SK-N-SH (cell line): ENCODE results near the gene NUFIP1. TPM values are rescaled to one million over a fixed set of nuclear protein-coding genes. Genes with fewer than 3 reads are reported as not detected.

Experiments used
- CTCF ChIA-PET: fragments of 300-600, 350-600 bp; formaldehyde crosslinking; extraction: SDS; loops from one replicate; lab custom pipeline; 2021; lab: Yijun Ruan, JAX
- POLR2A ChIA-PET: fragments of 350-600 bp; sonication (Branson Sonifier 250); formaldehyde crosslinking; extraction: SDS; loops from one replicate; lab custom pipeline; 2020; ENCODE audit warnings: antibody characterized with exemption, inconsistent platforms; lab: Yijun Ruan, JAX
- DNase-seq: peaks from one replicate; pipeline ENCODE4 v3.0.0; 2012
- H2AFZ ChIP-seq: fragments of 200-600 bp; sonication (generic); 2 replicates; pipeline ENCODE4 v1.8.1; 2016; ENCODE audit warnings: antibody characterized with exemption, mild to moderate bottlenecking, low read depth
- H3F3A ChIP-seq: fragments of 200-600 bp; sonication (generic); replicated peaks from 2 replicates; pipeline ENCODE3; 2016; ENCODE audit warnings: antibody characterized with exemption, mild to moderate bottlenecking; ENCODE audit not compliant: insufficient read depth
- H3K27ac ChIP-seq, 2 experiments: fragments of 200-500 bp in 1 of 2; fragments of 200-600 bp in 1 of 2; sonication (Bioruptor generic) in 1 of 2; sonication (generic), shearing (Covaris generic) in 1 of 2; 2 replicates each; pipeline versions ENCODE4 v1.5.1 to v1.6.1; 2014 to 2016; ENCODE audit warnings: low read depth in 2 of 2, inconsistent platforms in 1 of 2, low read length in 1 of 2, mild to moderate bottlenecking in 1 of 2, mixed read lengths in 1 of 2
- H3K27me3 ChIP-seq: fragments of 200-600 bp; sonication (generic), shearing (Covaris generic); 2 replicates; pipeline ENCODE4 v1.6.1; 2016; ENCODE audit warnings: mixed run types; ENCODE audit not compliant: insufficient read depth
- H3K36me3 ChIP-seq, 2 experiments: fragments of 200-500 bp in 1 of 2; fragments of 200-600 bp in 1 of 2; sonication (Bioruptor generic) in 1 of 2; sonication (generic) in 1 of 2; replicated peaks in 1 of 2; 2 replicates each; pipeline versions ENCODE3 to v1.5.1; 2014 to 2016; ENCODE audit warnings: low read length in 1 of 2, mild to moderate bottlenecking in 1 of 2; ENCODE audit not compliant: insufficient read depth in 2 of 2, control insufficient read depth in 1 of 2
- H3K4me1 ChIP-seq, 2 experiments: fragments of 200-500 bp in 1 of 2; fragments of 200-600 bp in 1 of 2; sonication (Bioruptor generic) in 1 of 2; sonication (generic), shearing (Covaris generic) in 1 of 2; 2 replicates each; pipeline versions ENCODE4 v1.5.1 to v1.6.1; 2014 to 2016; ENCODE audit warnings: low read depth in 1 of 2, low read length in 1 of 2, mixed run types in 1 of 2; ENCODE audit not compliant: insufficient read depth in 2 of 2, control insufficient read depth in 1 of 2
- H3K4me2 ChIP-seq: fragments of 200-600 bp; sonication (generic), shearing (Covaris generic); 2 replicates; pipeline ENCODE4 v1.6.1; 2017; ENCODE audit warnings: mixed run types
- H3K4me3 ChIP-seq, 2 experiments: fragments of 200-500 bp in 1 of 2; fragments of 200-600 bp in 1 of 2; sonication (Bioruptor generic) in 1 of 2; sonication (generic), shearing (Covaris generic) in 1 of 2; 2 replicates each; pipeline versions ENCODE4 v1.5.1 to v1.8.1; 2014 to 2016; ENCODE audit warnings: low read depth in 2 of 2, inconsistent platforms in 1 of 2, low read length in 1 of 2, mild to moderate bottlenecking in 1 of 2, mixed read lengths in 1 of 2, moderate library complexity in 1 of 2
- H3K79me2 ChIP-seq: fragments of 200-600 bp; sonication (generic); 2 replicates; pipeline ENCODE4 v1.8.1; 2017; ENCODE audit warnings: mild to moderate bottlenecking; ENCODE audit not compliant: insufficient read depth
- H3K9ac ChIP-seq: fragments of 200-600 bp; sonication (generic); 2 replicates; pipeline ENCODE4 v1.6.1; 2017; ENCODE audit warnings: mixed run types
- H3K9me2 ChIP-seq: fragments of 200-600 bp; sonication (generic); 2 replicates; pipeline ENCODE4 v1.6.1; 2017; ENCODE audit warnings: mixed run types
- H3K9me3 ChIP-seq: fragments of 200-600 bp; sonication (generic); 2 replicates; pipeline ENCODE4 v1.6.1; 2017; ENCODE audit warnings: mixed run types, mild to moderate bottlenecking, moderate library complexity
- H4K20me1 ChIP-seq: fragments of 200-600 bp; sonication (generic); 2 replicates; pipeline ENCODE4 v1.6.1; 2017; ENCODE audit warnings: mild to moderate bottlenecking, mixed run types; ENCODE audit not compliant: insufficient read depth
- CHD2 ChIP-seq: fragments of 150-350 bp; IDR thresholded peaks from 2 replicates; pipeline ENCODE4 v1.6.1; 2018; ENCODE audit warnings: low read length; ENCODE audit not compliant: partially characterized antibody
- ELF1 ChIP-seq: IDR thresholded peaks from 2 replicates; pipeline ENCODE4 v1.4.0; 2012
- FOSL2 ChIP-seq: IDR thresholded peaks from 2 replicates; pipeline ENCODE4 v1.4.0; 2012; ENCODE audit warnings: low read depth, mild to moderate bottlenecking, moderate library complexity, borderline replicate concordance
- FOXJ3 ChIP-seq: sonication (generic); formaldehyde crosslinking; IDR thresholded peaks from 2 replicates; pipeline ENCODE4 v1.5.1; 2020; ENCODE audit warnings: mild to moderate bottlenecking, missing genetic modification reagents
- GABPA ChIP-seq: IDR thresholded peaks from 2 replicates; pipeline ENCODE4 v1.4.0; 2012; ENCODE audit warnings: low read depth, mild to moderate bottlenecking
- GATA2 ChIP-seq: sonication (generic); formaldehyde crosslinking; IDR thresholded peaks from 2 replicates; pipeline ENCODE4 v1.5.0; 2020; ENCODE audit warnings: mild to moderate bottlenecking, missing genetic modification reagents
- IRF3 ChIP-seq: fragments of 150-350 bp; IDR thresholded peaks from 2 replicates; pipeline ENCODE4 v1.6.1; 2016; ENCODE audit warnings: mild to moderate bottlenecking, low read depth, low read length
- MXI1 ChIP-seq: IDR thresholded peaks from 2 replicates; pipeline ENCODE4 v1.6.1; 2012; ENCODE audit warnings: mild to moderate bottlenecking, low read depth, low read length, improper control_type of control experiment
- NFIC ChIP-seq: IDR thresholded peaks from 2 replicates; pipeline ENCODE4 v1.4.0; 2012; ENCODE audit warnings: borderline replicate concordance
- NRF1 ChIP-seq: IDR thresholded peaks from 2 replicates; pipeline ENCODE4 v1.6.1; 2012; ENCODE audit warnings: low read depth, mild to moderate bottlenecking, low read length
- POLR2AphosphoS5 ChIP-seq: IDR thresholded peaks from 2 replicates; pipeline ENCODE4 v1.6.1; 2012; ENCODE audit warnings: low read depth, low read length
- RAD21 ChIP-seq: IDR thresholded peaks from 2 replicates; pipeline ENCODE4 v1.6.1; 2012; ENCODE audit warnings: mild to moderate bottlenecking, low read length
- RCOR1 ChIP-seq: fragments of 150-350 bp; IDR thresholded peaks from 2 replicates; pipeline ENCODE4 v1.6.1; 2017; ENCODE audit warnings: antibody characterized with exemption, low read length
- RXRA ChIP-seq: IDR thresholded peaks from 2 replicates; pipeline ENCODE4 v1.4.0; 2012; ENCODE audit warnings: low read depth, mild to moderate bottlenecking, borderline replicate concordance
- SIN3A ChIP-seq: IDR thresholded peaks from 2 replicates; pipeline ENCODE4 v1.6.1; 2012; ENCODE audit warnings: low read depth, mild to moderate bottlenecking, low read length, moderate library complexity, borderline replicate concordance
- SMC3 ChIP-seq: IDR thresholded peaks from 2 replicates; pipeline ENCODE4 v1.6.1; 2012; ENCODE audit warnings: low read depth, low read length, improper control_type of control experiment
- TAF1 ChIP-seq: IDR thresholded peaks from 2 replicates; pipeline ENCODE4 v1.6.1; 2012; ENCODE audit warnings: low read depth, mild to moderate bottlenecking, low read length, moderate library complexity, borderline replicate concordance
- TEAD4 ChIP-seq: IDR thresholded peaks from 2 replicates; pipeline ENCODE4 v1.4.0; 2012; ENCODE audit warnings: mild to moderate bottlenecking, borderline replicate concordance; ENCODE audit not compliant: insufficient read depth
- USF1 ChIP-seq: IDR thresholded peaks from 2 replicates; pipeline ENCODE4 v1.4.0; 2012; ENCODE audit warnings: low read depth, borderline replicate concordance
- YY1 ChIP-seq: IDR thresholded peaks from 2 replicates; pipeline ENCODE4 v1.4.0; 2012; ENCODE audit warnings: low read depth, mild to moderate bottlenecking
- whole genome bisulfite sequencing: methylation state at CpG from one replicate; pipeline ENCODE4 v1.1.6; 2017; ENCODE audit warnings: low lambda C conversion rate; 5-methylcytosine and 5-hydroxymethylcytosine counted together
- polyA plus RNA-seq, 3 experiments: library from polyadenylated mRNA; depleted of rRNA; stranded (reverse); fragments of >200 nt; gene quantifications; 2 replicates each; pipeline ENCODE4 v1.2.3, GENCODE V29; 2012
- TF ChIP-seq, protein P1 (sequence below): IDR thresholded peaks from 2 replicates; pipeline ENCODE4 v1.4.0; 2012; ENCODE audit warnings: low read depth

NUFIP1 gene
- polyA plus RNA-seq, 1 of the 3 experiments (the other 2 are of a cell fraction): 1.9 TPM

DNA sequence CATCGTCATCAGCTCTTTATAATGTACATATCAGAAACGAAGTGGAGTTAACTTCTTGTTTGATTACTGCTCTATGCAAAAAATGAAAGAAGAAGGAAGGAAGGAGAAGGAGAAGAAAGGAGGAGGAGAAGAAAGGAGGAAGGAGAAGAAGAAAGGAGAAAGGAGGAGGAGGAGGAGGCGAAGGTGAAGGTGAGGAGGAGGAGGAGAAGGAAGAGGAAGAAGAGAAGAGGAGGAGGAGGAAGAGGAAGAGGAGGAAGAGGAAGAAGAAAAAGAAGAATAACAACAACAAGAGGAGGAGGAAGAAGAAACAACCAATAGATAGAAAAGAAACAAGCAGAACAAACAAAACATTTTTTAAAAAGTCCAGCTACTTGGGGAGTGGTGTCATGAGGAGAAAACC lies 13.1 kb downstream of the NUFIP1 start:
- Histone ChIP-seq H3K4me2 (no peak overlapping the region), H3K79me2 (peaks cover 9% of the 10 kb centered on the region; the same call in 1 of the 2 replicates), H4K20me1 (no peaks in the 10 kb centered on the region), H3K9me2 (no peaks in the 10 kb centered on the region), H2AFZ (no peak overlapping the region), H3K9me3 (no peaks in the 10 kb centered on the region), H3K4me1 (no peaks in the 10 kb centered on the region; a peak in 1 of 4 replicates), H3K27ac (no peak overlapping the region), H3F3A (peaks cover 5% of the 10 kb centered on the region), H3K36me3 (peaks cover 34 to 77% of the 10 kb centered on the region in 2 experiments), H3K4me3 (no peak overlapping the region), H3K27me3 (no peaks in the 10 kb centered on the region), H3K9ac (no peak overlapping the region)
- 93% methylated on average over 3 of the region's 3 CpGs for WGBS
- ChIA-PET CTCF (interaction anchor here (1.2 to 1.3 kb wide), 2 partner anchors 537 to 1071 kb away, joined by 3 to 4 read pairs; no protein-coding TSS in a partner anchor), POLR2A (interaction anchor here (0.6 kb wide), 1 partner anchor 491 kb away, joined by 3 read pairs; no protein-coding TSS in a partner anchor)
- no peak for DNase-seq
- TF ChIP-seq MXI1 (no peak), SMC3 (no peak), ELF1 (no peak), RAD21 (no peak), RCOR1 (no peak), CHD2 (no peak), FOXJ3 (CRISPR knock-in tag) (no peak)
- TF ChIP-seq, protein P1, sequence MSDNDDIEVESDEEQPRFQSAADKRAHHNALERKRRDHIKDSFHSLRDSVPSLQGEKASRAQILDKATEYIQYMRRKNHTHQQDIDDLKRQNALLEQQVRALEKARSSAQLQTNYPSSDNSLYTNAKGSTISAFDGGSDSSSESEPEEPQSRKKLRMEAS: no peak

DNA sequence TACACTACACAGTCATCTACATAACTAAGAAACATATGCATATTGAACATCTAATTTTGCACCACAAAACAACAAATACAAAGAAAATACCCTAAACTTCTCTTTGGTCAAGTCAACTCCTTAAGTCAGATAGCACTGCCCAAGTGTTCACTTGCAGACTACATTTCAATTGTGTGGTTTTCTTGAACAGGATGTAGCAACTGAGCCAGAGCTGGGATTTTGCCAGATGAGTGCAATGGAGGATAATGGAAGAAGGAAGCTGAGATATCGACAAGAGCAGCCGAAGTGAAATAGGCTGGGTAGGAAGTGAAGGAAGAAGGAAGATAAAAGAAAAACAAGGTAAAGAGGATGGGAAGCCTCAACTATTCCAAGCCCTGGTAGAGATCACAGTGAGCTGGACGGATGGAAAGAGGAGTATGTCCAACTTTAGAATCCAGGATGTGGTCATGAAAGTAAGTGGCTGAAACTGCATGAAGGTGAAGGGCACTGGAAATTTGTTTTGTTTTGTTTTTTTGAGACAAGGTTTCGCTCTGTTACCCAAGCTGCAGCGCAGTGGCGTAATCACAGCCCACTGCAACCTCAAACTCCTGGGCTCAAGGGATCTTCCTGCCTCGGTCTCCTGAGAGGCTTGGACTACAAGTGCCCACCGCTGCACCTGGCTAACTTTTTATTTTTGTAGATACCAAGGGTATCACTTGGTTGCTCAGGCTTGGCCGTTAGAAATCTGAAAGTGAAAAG lies 15.0 kb downstream of the NUFIP1 start:
- H2AFZ ChIP-seq: no peak overlapping the region

More for the DNA sequence above, 15.0 kb downstream of the NUFIP1 start:
- Histone ChIP-seq H3K9me3 (no peaks in the 10 kb centered on the region), H3K27ac (no peak overlapping the region), H4K20me1 (no peaks in the 10 kb centered on the region), H3K27me3 (no peaks in the 10 kb centered on the region), H3K79me2 (peaks cover 15% of the 10 kb centered on the region; the same call in 1 of the 2 replicates), H3K4me2 (no peak overlapping the region), H3K9me2 (no peaks in the 10 kb centered on the region), H3K4me3 (no peak overlapping the region), H3F3A (peaks cover 8% of the 10 kb centered on the region), H3K4me1 (peaks cover 0 to 5% of the 10 kb centered on the region in 2 experiments; a peak in 1 of 4 replicates), H3K9ac (no peak overlapping the region), H3K36me3 (peaks cover 20 to 60% of the 10 kb centered on the region in 2 experiments)
- POLR2A ChIA-PET: no interaction called here
- no peak for DNase-seq
- CTCF ChIA-PET: interaction anchor here (0.9 to 2.0 kb wide), 15 partner anchors 9 to 1069 kb away, joined by 3 to 23 read pairs (median 6); no protein-coding TSS in a partner anchor
- WGBS: 92% methylated on average over 9 of the region's 9 CpGs
- TF ChIP-seq IRF3 (no peak), YY1 (no peak), FOSL2 (no peak), TAF1 (no peak), GATA2 (no peak), RAD21 (no peak), MXI1 (no peak), POLR2AphosphoS5 (no peak), GABPA (no peak), NFIC (no peak), FOXJ3 (CRISPR knock-in tag) (no peak), TEAD4 (no peak), USF1 (no peak), RXRA (no peak), SIN3A (no peak), NRF1 (no peak)
